HS-27A (cell line): Measurements from ENCODE around the gene ELK1.
A peak's percentile ranks its signal among the peaks of the same experiment; 100 is the strongest.
"Not testable (repeated sequence)": the region's sequence is repeated elsewhere in the genome, so short reads cannot be mapped to it uniquely, and the experiment has no call there.

Source experiments
- DNase-seq: peaks from one replicate; pipeline ENCODE4 v3.0.0-alpha.2; 2012; ENCODE audit warnings: low read depth, missing footprints

The ELK1 gene

GRCh38 chrX:47650164-47651042, at the start of gene ELK1:
Gene ELK1 (minus strand): TSS chrX:47650563. CDS start chrX:47641441, 9,122 bp downstream.
- DNase-seq = peak; percentile 78

- no peak for DNase-seq
Observed at GRCh38 chrX:47697181-47697580, 46.8 kb upstream of the ELK1 start.

- DNase-seq = no peak
Observed at GRCh38 chrX:47690175-47690574, 39.8 kb upstream of the ELK1 start.

GRCh38 chrX:47687263-47687662, 36.9 kb upstream of the ELK1 start:
- DNase-seq = no peak

GRCh38 chrX:47683829-47684205, 33.5 kb upstream of the ELK1 start:
- DNase-seq = no peak

GRCh38 chrX:47683184-47683828, 32.9 kb upstream of the ELK1 start:
- no peak for DNase-seq

DNA sequence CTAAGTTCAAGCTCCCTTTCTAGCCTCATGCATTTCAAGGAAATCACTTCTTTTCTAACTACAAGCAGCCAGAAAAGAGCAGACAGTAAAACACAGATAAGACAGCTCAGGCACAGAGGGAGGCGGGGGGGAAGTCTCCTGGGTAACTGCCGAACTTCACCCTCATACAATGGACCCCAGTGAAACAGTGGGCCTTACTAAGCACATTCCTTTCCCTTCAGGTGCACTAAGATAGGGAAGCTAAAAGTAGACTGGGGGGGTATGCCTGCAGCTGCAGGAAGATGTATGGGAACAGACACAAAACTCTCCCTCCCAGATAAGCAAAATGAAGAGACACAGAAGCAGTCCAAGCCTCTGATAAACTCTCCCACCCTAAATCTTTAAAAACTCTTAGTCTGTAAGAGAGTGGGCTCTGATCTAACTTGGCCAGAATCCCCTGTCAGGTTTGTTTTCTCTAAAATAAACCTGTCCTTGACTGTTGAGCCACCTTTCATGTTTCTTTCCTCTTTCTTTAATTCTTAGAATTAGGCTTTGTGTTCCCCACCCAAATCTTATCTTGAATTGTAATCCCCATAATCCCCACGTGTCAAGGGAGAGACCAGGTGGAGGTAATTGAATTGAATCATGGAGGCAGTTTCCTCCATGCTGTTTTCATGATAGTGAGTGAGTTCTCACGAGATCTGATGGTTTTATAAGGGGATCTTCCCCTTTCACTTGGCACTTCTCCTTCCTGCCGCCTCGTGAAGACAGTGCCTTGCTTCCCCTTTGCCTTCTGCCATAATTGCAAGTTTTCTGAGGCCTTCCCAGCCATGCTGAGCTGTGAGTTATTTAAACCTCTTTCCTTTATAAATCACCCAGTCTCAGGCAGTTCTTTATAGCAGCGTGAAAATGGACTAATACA, 25.8 kb upstream of the ELK1 start:
- not testable (repeated sequence) for DNase-seq

DNA sequence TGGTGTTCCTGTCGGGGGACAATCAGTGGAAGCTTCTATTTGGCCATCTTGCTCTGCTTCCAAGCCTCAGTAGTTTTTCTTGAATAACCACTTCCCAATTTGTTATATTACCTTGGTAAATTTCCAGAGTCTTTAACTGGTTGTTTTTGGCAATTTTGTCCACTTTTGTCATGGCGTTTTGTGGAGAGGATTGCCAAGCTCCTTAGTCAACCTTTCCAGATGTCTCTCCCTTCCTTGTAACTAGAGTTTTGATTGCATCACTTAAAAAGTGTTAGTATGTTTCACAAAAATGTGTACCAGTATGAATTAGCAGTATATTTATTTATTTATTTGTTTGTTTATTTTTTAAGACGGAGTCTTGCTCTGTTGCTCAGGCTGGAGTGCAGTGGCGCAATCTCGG, 24.4 kb upstream of the ELK1 start:
- no peak for DNase-seq

- DNase-seq = not testable (repeated sequence)
Observed at GRCh38 chrX:47665797-47666196, 15.4 kb upstream of the ELK1 start.

- no peak for DNase-seq
Observed at GRCh38 chrX:47664737-47665136, 14.4 kb upstream of the ELK1 start.

- no peak for DNase-seq
Observed at GRCh38 chrX:47662144-47662657, 11.8 kb upstream of the ELK1 start.

GRCh38 chrX:47661539-47661938, 11.2 kb upstream of the ELK1 start:
- no peak for DNase-seq

DNA sequence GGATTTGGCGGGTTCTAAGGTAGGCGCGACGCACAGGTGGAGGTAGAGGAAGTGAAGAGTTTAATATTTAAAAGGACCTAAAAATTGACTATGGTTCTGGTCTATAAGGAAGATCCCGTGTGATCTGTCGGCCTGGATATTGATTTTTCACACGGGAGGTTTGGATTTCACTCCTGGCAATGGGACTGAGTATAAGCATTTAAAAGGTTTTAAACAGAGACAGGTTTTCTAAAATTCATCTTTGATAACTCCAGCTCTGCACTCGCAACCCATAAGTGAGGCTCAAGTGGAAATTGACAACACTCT, 9.0 kb upstream of the ELK1 start:
- no peak for DNase-seq

- DNase-seq = peak; percentile 69
Observed at GRCh38 chrX:47658684-47659420, 8.5 kb upstream of the ELK1 start, which contains the start of gene UXT. Gene UXT (minus strand): TSS chrX:47659180. CDS start chrX:47658927, 253 bp downstream.

- no peak for DNase-seq
Observed at GRCh38 chrX:47658301-47658683, 7.9 kb upstream of the ELK1 start.

DNA sequence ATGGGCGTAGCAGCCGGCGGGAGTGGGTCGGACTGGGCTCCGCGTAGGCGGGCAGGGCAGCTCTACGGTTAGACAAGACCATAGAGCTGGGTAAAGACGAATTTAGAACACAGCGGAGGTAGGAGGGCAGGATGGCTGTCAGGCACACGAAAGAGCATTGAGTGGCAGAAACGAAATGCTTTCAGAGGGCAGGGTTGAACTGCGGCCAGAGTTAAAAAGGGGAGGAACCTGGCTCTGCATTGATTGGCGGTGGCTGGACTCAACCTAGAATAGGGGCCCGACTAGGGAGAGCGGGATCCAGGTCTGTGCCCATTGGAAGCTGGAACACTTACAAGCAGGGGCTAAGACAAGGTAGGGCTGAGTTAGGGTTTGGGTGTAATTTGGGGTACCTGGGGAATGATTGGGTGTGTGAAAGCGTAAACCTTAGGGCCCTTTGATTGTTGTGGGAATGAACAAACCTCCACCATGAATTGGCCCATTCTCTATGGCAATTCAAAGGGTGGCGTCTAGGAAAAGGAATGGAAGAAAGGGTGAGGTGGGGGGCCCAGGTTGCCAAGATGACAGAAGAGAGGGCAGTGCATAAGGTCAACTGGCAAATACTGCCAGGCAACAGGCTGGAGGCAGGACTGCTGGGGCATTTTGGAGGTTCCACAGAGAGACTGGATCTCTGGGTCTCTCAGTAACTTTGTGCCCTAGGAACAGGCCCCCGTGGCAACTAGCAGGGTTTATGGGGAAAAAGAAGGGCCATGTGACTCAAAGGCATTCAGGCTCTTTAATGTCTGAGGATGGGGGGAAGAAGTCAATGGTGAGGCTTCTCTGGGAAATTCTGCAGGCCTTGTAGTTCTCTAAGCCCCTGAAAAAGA, 911 bp upstream of the ELK1 start:
- DNase-seq = no peak

GRCh38 chrX:47649781-47650163, 591 bp downstream of the ELK1 start:
- DNase-seq = no peak

GRCh38 chrX:47649271-47649670, 1.1 kb downstream of the ELK1 start:
- DNase-seq = no peak

- DNase-seq = no peak
Observed at GRCh38 chrX:47648376-47648775, 2.0 kb downstream of the ELK1 start.

DNA sequence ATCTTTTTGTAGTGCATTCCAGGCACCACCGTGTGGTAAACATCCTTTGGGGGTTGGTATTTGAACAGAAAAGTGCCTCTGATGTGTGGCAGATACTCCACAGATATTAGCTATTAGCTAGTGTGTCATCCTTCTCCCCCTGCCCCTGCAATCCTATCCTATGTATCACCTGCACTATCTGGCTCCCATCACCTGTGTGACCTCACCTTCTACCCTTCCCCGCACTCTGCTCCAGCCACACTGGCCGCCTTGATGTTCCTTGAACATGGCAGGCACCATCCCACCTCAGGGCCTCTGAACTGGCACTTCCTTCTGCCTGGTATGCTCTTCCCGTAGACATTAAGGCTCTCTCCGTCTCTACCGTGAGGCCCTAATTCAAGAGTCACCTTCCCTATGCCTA, 3.7 kb downstream of the ELK1 start:
- no peak for DNase-seq

- DNase-seq = no peak
Observed at GRCh38 chrX:47645530-47645929, 4.8 kb downstream of the ELK1 start.
